Activated gamma-delta T cell treated with anti-CD3 and anti-CD28 coated beads, Interleukin-2, amount 50 U/mL, for 16 hours (primary cell): ENCODE measurements around the gene ELMO1.

Experiments used
- DNase-seq: peaks from one replicate; pipeline ENCODE4 v3.0.0-alpha.2; 2020; ENCODE audit warnings: low read depth

Gene ELMO1

DNA sequence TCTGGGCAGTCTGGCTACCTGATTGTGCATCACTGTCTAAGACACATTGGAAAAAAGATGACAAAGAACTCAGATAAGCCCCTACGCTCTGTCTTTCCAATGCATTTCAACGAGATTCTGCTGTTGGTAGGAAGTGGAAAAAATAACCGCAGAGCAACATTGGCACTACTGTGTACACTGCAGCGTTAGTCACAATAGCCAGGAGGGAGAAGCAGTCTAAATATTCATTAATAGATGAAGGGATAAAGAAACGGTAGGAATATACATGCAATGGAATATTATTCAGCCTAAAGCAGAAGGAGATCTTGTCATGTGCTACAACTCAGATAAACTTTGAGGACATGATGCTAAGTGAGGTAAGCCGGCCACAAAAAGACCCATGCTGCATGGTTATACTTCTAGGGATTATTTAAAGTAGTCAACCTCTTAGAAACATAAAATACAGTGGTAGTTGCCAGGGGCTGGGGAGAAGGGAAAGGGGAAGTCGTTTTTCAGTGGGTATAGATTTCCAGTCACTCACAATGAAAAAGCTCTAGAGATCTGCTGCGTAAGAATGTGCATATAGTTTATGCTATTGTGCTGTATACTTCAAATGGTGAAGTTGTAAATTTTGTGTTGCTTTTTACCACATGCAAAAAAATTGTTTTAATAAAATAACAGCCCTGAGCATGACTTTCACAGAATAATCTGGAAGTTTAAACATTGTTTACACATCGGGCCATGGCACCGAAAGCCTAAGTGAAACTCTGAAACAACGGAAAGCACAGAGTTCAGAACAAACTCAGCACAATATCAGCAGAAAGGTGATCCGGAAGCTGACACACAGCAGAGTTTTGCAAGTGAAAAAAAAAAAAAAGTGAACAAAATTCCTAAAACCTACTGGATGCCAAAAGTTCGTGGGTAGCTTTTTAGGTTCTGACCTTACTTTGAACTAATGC, 40.1 kb downstream of the ELMO1 start:
- DNase-seq: no peak

DNA sequence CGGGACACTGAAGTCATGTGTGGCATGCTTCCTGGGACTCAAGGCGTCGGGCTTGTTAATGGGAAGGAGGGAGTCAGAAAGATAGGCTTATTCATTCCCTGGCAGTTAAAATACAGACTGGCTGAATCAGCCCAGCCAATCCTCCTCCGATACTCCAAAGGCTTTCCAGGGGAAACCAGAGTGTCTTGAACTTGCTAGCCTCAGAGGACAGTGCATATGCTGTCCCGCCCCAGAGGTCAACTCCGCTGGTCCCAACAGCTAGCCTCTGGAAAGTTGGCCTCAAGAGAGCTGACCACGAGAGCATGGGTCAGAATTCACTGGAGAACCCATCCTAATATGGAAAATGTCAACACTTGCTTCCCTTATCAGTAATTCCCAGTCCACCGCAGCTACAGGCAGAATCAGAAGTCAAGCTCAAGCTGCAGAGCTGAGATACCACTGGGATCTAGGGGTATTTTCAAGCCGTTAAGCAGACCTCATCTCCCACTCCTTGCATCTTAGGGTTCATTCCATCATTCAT, 43.0 kb downstream of the ELMO1 start:
- DNase-seq: no peak

DNA sequence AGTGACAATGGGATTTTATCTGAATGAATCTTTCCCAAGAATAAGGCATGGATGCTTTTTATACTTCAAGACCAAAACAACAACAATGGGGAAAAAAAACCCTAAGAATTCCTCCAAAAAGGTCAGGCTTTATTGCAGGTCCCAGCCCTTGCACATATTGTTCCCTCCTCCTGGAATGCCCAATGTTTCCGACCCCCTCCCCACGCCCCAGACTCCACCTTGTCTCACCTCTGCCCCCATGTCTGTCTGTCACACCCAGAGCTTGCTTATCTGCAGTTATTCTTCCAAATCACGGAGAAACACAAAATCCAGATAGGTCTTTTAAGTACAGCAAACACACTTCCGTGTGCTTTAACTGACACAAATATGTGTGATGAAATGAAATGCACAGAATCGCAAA, 43.5 kb downstream of the ELMO1 start:
- no peak for DNase-seq

- no peak for DNase-seq
Measured at GRCh38 chr7:37399876-37400421, 48.7 kb downstream of the ELMO1 start.

GRCh38 chr7:37398403-37398802, 50.3 kb downstream of the ELMO1 start:
- no peak for DNase-seq

- DNase-seq: no peak
Measured at GRCh38 chr7:37395618-37396259, 52.9 kb downstream of the ELMO1 start.

- DNase-seq: no peak
Measured at GRCh38 chr7:37394158-37394557, 54.5 kb downstream of the ELMO1 start.

DNA sequence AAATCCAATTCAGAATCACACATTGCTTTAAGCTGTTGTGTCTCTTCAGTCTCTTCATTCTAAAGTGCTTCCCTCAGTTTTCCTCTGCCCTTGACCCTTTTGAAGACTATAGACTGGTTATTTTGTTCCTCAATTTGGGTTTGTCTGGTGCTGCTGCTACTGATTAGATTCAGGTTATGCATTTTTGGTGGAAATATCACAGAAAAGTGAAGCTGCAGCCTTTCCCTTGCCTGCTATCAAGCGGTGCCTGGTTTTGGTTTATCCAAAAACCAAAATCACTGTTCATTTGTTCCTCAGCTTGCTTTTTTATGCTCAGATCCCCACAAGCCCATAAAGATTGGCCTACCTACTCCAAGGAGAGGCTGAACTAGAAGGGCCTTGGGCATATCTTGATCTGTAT, 55.2 kb downstream of the ELMO1 start:
- no peak for DNase-seq

DNA sequence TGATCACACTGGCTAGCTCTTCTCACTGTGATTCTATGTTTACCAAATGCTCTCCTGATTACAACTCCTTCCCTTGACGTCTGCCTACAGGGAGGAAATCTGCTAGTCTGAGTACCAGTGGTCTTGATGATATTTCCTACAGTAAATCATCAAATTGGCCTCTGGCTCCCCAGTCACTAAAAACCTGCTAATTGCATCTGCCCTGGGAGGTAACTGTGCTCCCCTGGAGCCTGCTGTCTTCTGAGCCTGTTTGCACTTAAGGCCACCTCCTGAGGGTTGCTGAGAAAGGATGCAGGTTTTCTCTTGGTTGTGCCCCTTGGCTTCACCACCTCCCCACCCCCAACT, 56.0 kb downstream of the ELMO1 start:
- DNase-seq: no peak

DNA sequence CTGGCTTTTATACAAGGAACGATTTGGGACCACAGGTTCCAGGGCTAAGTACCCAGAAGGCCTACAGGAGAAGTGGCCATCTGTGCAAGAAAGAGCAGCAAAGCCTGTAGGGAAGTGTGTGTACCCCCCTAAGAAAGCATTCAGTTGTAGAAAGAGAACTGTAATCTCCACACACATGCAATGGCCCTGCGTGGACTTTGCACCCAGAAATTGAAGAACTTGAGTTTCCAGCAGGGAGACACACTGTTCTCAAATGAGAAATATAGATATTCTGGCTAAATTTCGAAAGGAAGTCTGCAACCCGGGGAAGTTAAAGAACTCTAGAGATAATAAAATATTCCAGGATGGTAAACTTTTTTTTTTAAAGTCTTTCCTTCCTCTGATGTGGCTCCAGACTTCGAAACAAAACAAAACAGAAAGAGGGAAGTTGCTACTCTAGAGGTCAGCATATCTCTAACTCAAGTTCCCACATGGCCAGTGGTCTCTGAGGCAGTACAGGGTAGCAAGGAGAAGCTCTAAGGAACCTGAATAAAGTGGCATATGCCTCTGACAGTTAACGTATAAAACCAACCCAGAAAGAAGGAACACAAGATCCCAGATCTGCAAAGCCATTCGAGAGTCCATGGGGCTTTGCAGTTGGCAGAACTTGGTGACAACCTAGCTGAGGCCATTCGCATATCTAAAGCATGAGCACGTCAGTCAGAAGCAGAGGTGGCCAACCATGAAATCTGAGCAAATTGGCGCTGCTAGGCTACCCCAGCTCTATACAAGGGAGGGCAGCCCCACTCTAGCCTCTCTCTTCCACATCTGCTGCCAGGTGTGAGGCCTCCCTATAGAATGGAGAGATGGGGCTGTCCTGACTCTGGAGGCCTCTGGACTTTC, 56.6 kb downstream of the ELMO1 start:
- no peak for DNase-seq

DNA sequence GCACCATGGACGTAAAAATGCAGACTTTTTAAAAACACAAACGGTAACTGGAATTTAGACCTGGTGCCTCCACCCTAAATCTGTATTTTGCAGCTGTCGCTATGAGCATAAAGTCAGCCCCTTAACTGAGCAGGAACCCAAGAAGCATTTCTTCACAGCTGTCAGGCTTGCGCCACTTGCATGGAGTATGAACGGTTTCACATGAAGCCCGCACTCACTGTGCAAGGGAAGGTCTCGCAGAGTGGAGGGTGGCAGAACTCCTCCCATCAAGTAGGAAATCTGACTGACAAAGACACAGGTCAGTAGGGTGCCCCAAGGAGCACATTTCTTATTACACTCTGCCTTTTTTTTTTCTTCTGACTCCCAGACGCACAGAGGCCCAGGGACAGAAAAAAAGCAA, 58.5 kb downstream of the ELMO1 start:
- no peak for DNase-seq

DNA sequence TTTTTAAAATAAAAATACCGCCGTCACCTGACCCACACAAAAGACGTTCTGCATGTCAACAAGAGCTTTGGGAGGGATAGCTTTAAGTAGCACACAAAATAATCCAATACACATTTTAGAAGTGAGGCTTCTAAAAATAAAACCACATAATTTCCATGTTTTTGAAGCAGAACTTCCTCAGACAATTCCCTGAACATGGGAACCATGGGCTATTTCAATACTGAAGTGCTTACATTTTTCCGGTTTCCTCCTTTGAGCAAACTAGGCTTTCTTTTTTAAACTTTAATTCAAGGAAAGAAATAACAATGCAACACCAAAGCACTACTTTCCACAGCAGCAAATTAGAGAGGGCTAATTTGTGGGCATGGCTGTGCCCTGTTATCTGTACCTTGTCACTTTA, 59.9 kb downstream of the ELMO1 start:
- no peak for DNase-seq

DNA sequence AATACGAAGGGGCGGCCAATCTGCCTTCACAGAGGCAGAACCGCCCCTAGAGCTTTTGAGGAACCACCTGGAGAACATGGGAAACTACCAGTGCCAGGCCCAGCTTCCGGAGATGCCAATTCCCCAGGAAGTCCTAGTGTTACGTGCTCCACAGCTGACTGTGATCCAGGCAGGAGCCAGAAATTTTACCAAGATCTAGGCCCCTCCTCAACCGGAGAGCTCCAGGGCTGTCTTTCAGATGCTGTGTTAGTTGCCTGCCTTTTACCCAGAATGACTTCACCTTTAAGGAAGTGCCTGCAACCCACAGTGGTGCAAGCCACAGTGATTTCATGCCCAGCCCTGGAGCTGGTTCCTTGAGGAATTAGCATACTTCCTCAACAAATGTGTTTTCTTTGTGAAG, 62.9 kb downstream of the ELMO1 start:
- no peak for DNase-seq

GRCh38 chr7:37382546-37383088, 66.0 kb downstream of the ELMO1 start:
- DNase-seq: no peak

GRCh38 chr7:37380831-37381230, 67.8 kb downstream of the ELMO1 start:
- DNase-seq: no peak

- no peak for DNase-seq
Measured at GRCh38 chr7:37379546-37380277, 69.0 kb downstream of the ELMO1 start.

GRCh38 chr7:37377231-37377630, 71.4 kb downstream of the ELMO1 start:
- DNase-seq: no peak

- no peak for DNase-seq
Measured at GRCh38 chr7:37376386-37376785, 72.3 kb downstream of the ELMO1 start.

- DNase-seq: no peak
Measured at GRCh38 chr7:37372750-37373149, 75.9 kb downstream of the ELMO1 start.

GRCh38 chr7:37371755-37372154, 76.9 kb downstream of the ELMO1 start:
- DNase-seq: no peak

GRCh38 chr7:37369906-37370305, 78.8 kb downstream of the ELMO1 start:
- no peak for DNase-seq
